ENCODE measurements around the gene DCTN2. TPM values are rescaled to one million over a fixed set of nuclear protein-coding genes. Genes with fewer than 3 reads are reported as not detected.
"Not testable (repeated sequence)": the region's sequence is repeated elsewhere in the genome, so short reads cannot be mapped to it uniquely, and the experiment has no call there.

DCTN2 gene
- total RNA-seq, 1 donor from 2014 or later, result 103 TPM

GRCh38 chr12:57515934-57516541, 31.0 kb downstream of the DCTN2 start:
- DNase-seq (ENCODE audit: low spot score in 2 of 2, unreplicated experiment in 2 of 2), result no peak
- Mint-ChIP-seq H3K9me3 (no peaks in the 10 kb centered on the region), H3K27ac (peak overlapping the region; percentile 48), H3K4me3 (no peak overlapping the region), H3K36me3 (peaks cover 41% of the 10 kb centered on the region), H3K4me1 (peaks cover 18% of the 10 kb centered on the region), H3K27me3 (ENCODE audit: low read depth) (no peaks in the 10 kb centered on the region)
- no peak for TF ChIP-seq CTCF (IDR thresholded peaks at IDR 0.05; ENCODE audit: unreplicated experiment)

GRCh38 chr12:57515408-57515933, 31.5 kb downstream of the DCTN2 start:
- no peak for TF ChIP-seq CTCF (IDR thresholded peaks at IDR 0.05; ENCODE audit: unreplicated experiment)
- no peak overlapping the region for H3K4me3 Mint-ChIP-seq
- H3K4me1 Mint-ChIP-seq, result peaks cover 16% of the 10 kb centered on the region
- H3K9me3 Mint-ChIP-seq, result no peaks in the 10 kb centered on the region
- DNase-seq (ENCODE audit: low spot score in 2 of 2, unreplicated experiment in 2 of 2), result no peak
- H3K27me3 Mint-ChIP-seq (ENCODE audit: low read depth), result no peaks in the 10 kb centered on the region
- no peak overlapping the region for H3K27ac Mint-ChIP-seq
- peaks cover 41% of the 10 kb centered on the region for H3K36me3 Mint-ChIP-seq

- peaks cover 42% of the 10 kb centered on the region for H3K36me3 Mint-ChIP-seq
- no peak for DNase-seq (ENCODE audit: low spot score in 2 of 2, unreplicated experiment in 2 of 2)
- no peak overlapping the region for H3K27ac Mint-ChIP-seq
- H3K4me1 Mint-ChIP-seq, result peaks cover 16% of the 10 kb centered on the region
- no peaks in the 10 kb centered on the region for H3K9me3 Mint-ChIP-seq
- TF ChIP-seq CTCF (IDR thresholded peaks at IDR 0.05; ENCODE audit: unreplicated experiment), result no peak
- H3K27me3 Mint-ChIP-seq (ENCODE audit: low read depth), result no peaks in the 10 kb centered on the region
- H3K4me3 Mint-ChIP-seq, result no peak overlapping the region
Observed at GRCh38 chr12:57514720-57515407, 32.1 kb downstream of the DCTN2 start.

GRCh38 chr12:57514246-57514645, 32.7 kb downstream of the DCTN2 start:
- not testable (repeated sequence) for H3K4me3 Mint-ChIP-seq; H3K27ac Mint-ChIP-seq; DNase-seq (ENCODE audit: low spot score in 2 of 2, unreplicated experiment in 2 of 2); H3K9me3 Mint-ChIP-seq; H3K27me3 Mint-ChIP-seq (ENCODE audit: low read depth)
- Mint-ChIP-seq H3K4me1 (peaks cover 13% of the 10 kb centered on the region), H3K36me3 (peaks cover 47% of the 10 kb centered on the region)

- not testable (repeated sequence) for H3K9me3 Mint-ChIP-seq; DNase-seq (ENCODE audit: low spot score in 2 of 2, unreplicated experiment in 2 of 2); H3K4me1 Mint-ChIP-seq; H3K4me3 Mint-ChIP-seq; H3K27me3 Mint-ChIP-seq (ENCODE audit: low read depth); H3K27ac Mint-ChIP-seq
- H3K36me3 Mint-ChIP-seq, result peaks cover 49% of the 10 kb centered on the region
Observed at GRCh38 chr12:57513677-57514076, 33.3 kb downstream of the DCTN2 start.

GRCh38 chr12:57513266-57513665, 33.7 kb downstream of the DCTN2 start:
- no peak for DNase-seq (ENCODE audit: low spot score in 2 of 2, unreplicated experiment in 2 of 2)
- H3K36me3 Mint-ChIP-seq, result peaks cover 49% of the 10 kb centered on the region
- H3K9me3 Mint-ChIP-seq, result no peaks in the 10 kb centered on the region
- H3K4me3 Mint-ChIP-seq, result no peak overlapping the region
- H3K4me1 Mint-ChIP-seq, result peaks cover 5% of the 10 kb centered on the region
- no peak overlapping the region for H3K27ac Mint-ChIP-seq
- no peak for TF ChIP-seq CTCF (IDR thresholded peaks at IDR 0.05; ENCODE audit: unreplicated experiment)
- no peaks in the 10 kb centered on the region for H3K27me3 Mint-ChIP-seq (ENCODE audit: low read depth)

All from mesothelial cell of epicardium (in vitro differentiated cells).